ENCODE data around the gene SLC6A17.

DNA sequence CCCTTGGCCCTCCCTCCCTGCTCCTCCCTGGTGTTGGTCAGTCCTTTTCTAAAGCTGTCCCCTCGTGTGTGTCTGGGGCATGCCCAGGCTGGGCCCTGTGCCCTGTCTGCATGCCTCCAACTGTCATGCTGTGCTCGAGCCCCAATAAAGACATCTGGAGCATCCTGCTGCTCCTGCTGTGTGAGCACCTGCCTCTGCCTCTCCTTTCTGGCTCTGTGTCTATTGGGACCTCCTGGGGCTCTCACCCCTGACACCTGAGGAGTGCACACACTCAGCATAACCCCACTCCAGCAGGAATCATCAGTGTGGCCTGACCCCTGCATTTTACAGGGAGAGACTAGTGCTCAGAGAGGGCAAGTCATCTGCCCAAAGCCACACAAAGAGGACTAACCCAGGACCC, 83.6 kb downstream of the SLC6A17 start:
- TF ChIP-seq EP300 (IDR thresholded peaks at IDR 0.05), result no peak
- TF ChIP-seq, protein P1, sequence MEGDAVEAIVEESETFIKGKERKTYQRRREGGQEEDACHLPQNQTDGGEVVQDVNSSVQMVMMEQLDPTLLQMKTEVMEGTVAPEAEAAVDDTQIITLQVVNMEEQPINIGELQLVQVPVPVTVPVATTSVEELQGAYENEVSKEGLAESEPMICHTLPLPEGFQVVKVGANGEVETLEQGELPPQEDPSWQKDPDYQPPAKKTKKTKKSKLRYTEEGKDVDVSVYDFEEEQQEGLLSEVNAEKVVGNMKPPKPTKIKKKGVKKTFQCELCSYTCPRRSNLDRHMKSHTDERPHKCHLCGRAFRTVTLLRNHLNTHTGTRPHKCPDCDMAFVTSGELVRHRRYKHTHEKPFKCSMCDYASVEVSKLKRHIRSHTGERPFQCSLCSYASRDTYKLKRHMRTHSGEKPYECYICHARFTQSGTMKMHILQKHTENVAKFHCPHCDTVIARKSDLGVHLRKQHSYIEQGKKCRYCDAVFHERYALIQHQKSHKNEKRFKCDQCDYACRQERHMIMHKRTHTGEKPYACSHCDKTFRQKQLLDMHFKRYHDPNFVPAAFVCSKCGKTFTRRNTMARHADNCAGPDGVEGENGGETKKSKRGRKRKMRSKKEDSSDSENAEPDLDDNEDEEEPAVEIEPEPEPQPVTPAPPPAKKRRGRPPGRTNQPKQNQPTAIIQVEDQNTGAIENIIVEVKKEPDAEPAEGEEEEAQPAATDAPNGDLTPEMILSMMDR (IDR thresholded peaks at IDR 0.05), result no peak
- TF ChIP-seq POLR2A (IDR thresholded peaks at IDR 0.05), result no peak

Data from gastroesophageal sphincter (tissue), 3 donors.